ENCODE results near the gene FGF7.

GRCh38 chr15:49435174-49435573 is 12.1 kb downstream of the FGF7 start:
- TF ChIP-seq CTCF (IDR thresholded peaks at IDR 0.05; ENCODE audit: insufficient read depth, low read length) (no peak), REST (IDR thresholded peaks at IDR 0.05; ENCODE audit: insufficient replicate concordance, low read depth) (no peak), POLR2AphosphoS5 (IDR thresholded peaks at IDR 0.05; ENCODE audit: low read depth) (no peak)
